Measurements from ENCODE around the gene C11orf54.

DNA sequence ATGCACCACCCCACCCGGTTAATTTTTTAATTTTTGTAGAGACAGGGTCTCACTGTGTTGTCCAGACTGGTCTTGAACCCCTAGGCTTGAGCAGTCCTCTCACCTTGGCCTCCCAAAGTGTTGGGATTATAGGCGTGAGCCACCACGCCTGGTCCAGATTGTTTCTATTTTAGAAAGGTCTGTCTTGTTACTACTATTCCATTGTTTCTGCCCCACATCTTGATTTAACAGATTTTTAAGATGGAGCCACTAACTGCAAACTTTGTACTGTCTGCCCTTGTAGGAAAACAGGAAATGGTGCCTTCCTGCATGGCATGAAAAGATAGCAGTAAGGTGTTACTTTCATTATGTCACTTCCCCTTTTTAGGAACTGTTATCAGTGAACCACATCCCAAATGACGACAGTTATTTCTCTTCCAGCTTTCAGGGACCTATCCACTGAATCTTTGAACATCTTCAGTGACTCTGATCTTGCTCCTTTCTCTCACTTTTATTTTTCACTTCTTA is 23.4 kb upstream of the C11orf54 start:
- TF ChIP-seq POLR2A (IDR thresholded peaks at IDR 0.05; ENCODE audit: low read length) (no peak), GATA1 (IDR thresholded peaks at IDR 0.05; ENCODE audit: low read depth, low read length) (no peak)

All from erythroblast (primary cell).